NCI-H1417 treated with DMSO at 0.1 percent for 48 hours (cell line): ENCODE results near the gene SEC23IP.

Source experiments
- DNase-seq: peaks from one replicate; lab custom pipeline; 2025; lab: John Stamatoyannopoulos, UW

The SEC23IP gene

GRCh38 chr10:119940487-119940886 is 48.0 kb downstream of the SEC23IP start:
- no peak for DNase-seq

GRCh38 chr10:119942973-119943372 is 50.4 kb downstream of the SEC23IP start:
- DNase-seq = no peak

GRCh38 chr10:119945805-119946204 is 53.3 kb downstream of the SEC23IP start:
- DNase-seq = no peak

GRCh38 chr10:119947300-119947699 is 54.8 kb downstream of the SEC23IP start:
- DNase-seq = no peak

GRCh38 chr10:119957451-119957850 is 64.9 kb downstream of the SEC23IP start:
- no peak for DNase-seq

- DNase-seq = no peak
These were observed 70.3 kb downstream of the SEC23IP start for GRCh38 chr10:119962837-119963236.

- no peak for DNase-seq
These were observed 74.5 kb downstream of the SEC23IP start for GRCh38 chr10:119967066-119967465.

- no peak for DNase-seq
These were observed 77.1 kb downstream of the SEC23IP start for GRCh38 chr10:119969609-119970008.

GRCh38 chr10:119970107-119970506 is 77.6 kb downstream of the SEC23IP start:
- DNase-seq = no peak

GRCh38 chr10:119970963-119971362 is 78.4 kb downstream of the SEC23IP start:
- DNase-seq = no peak

GRCh38 chr10:119973281-119973680 is 80.8 kb downstream of the SEC23IP start:
- DNase-seq = no peak

- no peak for DNase-seq
These were observed 83.9 kb downstream of the SEC23IP start for GRCh38 chr10:119976421-119976820.

GRCh38 chr10:119980956-119981750 is 88.6 kb downstream of the SEC23IP start:
- DNase-seq = no peak

GRCh38 chr10:119981826-119982225 is 89.3 kb downstream of the SEC23IP start:
- DNase-seq = no peak

- DNase-seq = no peak
These were observed 95.8 kb downstream of the SEC23IP start for GRCh38 chr10:119988333-119988732.

- DNase-seq = no peak
These were observed 97.4 kb downstream of the SEC23IP start for GRCh38 chr10:119989966-119990365.

- no peak for DNase-seq
These were observed 98.5 kb downstream of the SEC23IP start for GRCh38 chr10:119991066-119991465.

GRCh38 chr10:119991816-119992215 is 99.3 kb downstream of the SEC23IP start:
- no peak for DNase-seq
